G401 (cell line): ENCODE data around the gene SERPINB5. TPM values are rescaled to one million over a fixed set of nuclear protein-coding genes. Genes with fewer than 3 reads are reported as not detected.

Source experiments
- DNase-seq: peaks from one replicate; pipeline ENCODE4 v3.0.0-alpha.2; 2015; ENCODE audit warnings: low spot score
- in situ Hi-C: cut with HindIII; loops from 2 replicates; pipeline ENCODE4 v1.10.0; 2016; ENCODE audit warnings: low sequenced_read_pairs, mixed read lengths
- total RNA-seq: library from RNA; depleted of rRNA; stranded (reverse); fragments of >200 nt; shearing (Covaris generic); gene quantifications from 2 replicates; pipeline ENCODE4 v1.2.3, GENCODE V29; 2014; rRNA removed

Gene SERPINB5
- total RNA-seq, 1 experiment from 2014 or later, result not detected

DNA sequence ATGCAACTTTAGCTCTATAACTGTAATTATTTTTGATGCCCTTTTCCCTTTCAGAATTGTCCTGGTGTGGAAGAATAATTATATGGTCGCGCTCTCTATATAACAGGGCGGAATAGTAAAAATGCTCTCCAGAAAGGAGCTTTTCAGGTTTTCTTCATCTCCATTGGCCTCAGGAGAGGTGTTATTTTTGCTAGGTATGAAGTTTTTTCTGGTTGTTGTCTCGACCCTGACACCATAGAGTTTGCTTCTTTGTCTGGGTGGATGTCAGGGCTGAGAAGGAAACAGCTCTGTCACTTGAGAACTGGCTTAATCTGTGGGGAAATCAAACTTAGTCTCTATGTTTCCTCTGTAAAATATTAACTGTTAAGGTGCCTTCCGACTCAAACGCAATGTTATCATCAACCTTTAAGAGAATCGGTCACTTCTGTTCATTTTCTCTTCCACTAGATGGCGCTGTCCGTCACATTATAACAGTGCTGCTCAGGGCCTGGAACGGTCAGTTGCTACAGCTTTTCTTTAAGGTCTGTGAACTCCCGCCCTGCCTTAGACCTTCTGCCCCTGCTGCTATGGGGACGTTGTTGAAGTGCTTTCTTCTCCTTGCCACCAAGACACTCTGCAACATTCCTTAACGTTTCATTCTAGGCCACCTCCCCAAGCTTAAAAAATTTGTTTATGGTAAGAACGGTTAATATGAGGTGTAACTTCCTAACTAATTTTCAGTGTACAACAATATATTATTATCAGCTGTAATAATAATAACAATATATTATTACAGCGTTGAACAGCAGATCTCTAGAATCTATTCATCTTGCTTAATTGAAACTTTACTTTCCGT is 41.6 kb downstream of the SERPINB5 start:
- in situ Hi-C loops, result no loop called here
- peak; percentile 81 for DNase-seq

DNA sequence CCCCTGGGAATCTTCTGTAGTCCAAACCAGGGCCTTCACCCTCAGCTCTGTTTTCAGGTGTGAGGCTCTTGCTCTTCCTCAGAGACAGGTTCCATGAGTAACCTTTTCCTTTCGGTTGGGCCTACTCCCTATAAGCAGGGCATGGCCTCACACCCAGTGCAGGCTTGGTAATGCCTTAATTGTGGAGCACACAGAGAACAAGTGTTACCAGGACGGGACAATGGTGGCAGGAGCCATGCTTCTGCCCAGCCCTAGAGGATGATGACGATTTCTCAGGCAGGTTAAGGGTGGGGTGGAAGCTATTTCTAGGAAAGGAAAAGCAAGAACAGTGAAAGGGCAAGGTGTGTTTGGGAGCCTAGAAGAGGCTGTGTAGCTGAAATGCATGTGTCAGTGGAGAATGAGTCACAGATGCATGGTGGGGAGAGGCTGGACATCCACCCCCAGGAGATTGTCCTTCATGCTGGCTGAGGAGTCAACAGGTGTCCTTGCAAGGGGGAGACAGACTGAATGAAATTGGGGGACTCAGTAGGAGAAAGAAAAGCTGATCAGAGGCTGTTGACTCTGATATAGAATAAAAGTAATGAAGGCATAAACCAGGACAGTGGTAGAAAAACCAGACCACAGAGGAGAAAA is 43.4 kb downstream of the SERPINB5 start:
- DNase-seq, result no peak
- in situ Hi-C loops, result no loop called here

DNA sequence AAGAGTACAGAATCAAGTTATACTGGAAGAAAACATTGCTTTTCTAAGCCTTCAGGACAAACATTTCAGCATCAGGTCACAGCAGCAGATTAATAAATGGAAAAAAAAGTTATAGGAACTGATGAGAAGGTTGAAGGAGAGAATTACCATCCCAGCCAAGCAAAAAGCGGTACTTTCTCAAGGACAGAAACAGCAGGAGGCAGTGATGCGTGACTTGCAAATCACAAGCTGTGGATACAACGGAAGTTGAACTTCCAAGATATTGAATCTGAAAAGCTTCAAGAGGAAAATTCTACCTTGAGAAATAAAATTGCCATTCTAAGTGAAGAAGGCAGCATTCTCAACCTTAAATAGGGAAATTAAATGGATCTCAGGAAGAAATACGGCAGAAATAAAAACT is 46.9 kb downstream of the SERPINB5 start:
- in situ Hi-C loops, result no loop called here
- DNase-seq, result no peak

DNA sequence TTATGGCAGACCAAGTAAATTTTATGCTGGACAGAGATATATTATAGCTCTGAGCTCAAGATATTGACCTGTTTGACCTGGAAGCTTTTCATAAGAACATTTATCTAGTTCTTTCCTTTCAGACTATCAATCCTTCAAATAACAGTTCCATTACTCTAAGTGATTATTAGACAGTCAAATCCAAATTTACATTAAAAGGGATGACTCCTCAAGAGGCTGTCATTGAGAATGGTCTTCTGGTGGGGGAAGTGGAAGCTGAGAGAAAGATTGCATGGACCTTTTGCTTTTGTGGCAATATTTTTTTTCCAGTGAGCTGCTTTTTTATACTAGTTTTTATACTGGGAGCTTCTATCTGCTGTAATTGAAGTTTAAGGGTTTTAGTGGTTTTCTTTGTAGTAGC is 50.5 kb downstream of the SERPINB5 start:
- in situ Hi-C loops, result no loop called here
- no peak for DNase-seq

DNA sequence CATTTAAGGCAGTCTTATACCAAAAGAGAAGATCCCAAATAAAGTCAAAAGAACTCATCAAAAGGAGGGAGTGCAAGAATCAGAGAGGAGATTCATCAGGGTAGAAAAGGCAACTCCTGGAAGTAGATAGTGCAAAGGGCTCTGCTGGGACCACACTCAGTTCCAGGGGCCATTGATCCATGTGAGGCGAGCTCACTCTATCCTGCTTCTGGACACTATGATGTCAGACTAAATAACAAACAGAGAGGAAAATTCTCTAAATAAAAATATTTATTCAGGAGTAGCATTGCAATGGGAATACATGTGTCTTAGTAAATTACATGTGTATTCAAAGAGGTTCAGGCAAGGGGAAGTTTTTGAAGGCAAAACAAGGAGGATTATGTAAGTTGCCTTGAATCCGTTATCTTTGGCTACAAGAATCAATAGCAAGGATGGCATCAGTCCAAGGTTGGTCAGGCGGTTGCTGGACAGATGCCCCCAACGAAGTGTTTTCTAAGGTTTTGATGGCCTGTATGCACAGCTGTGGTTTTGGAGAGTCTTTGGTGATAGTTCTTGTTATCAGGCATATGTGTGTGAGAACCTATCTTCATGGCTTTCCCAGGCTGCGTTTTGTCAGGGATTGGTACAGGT is 52.2 kb downstream of the SERPINB5 start:
- no peak for DNase-seq
- in situ Hi-C loops, result no loop called here

DNA sequence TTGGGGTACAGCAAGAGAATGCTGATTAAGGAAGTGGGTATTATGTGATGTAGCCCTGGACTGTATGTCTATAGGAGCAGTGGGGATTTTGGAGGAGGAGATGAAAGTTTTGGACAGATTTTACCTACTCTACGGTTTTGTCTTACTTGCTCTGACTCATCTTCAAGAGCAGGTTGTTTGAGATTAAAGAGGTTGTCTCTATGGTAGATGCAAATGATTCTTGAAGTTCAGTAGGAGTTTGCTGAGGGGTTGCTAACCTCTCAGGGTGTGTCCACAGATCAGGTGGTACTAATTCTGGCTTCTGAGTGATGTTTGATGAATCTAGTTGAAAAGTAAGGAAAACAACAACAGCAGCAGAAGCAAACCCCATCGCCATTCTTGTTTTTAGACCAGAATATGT is 55.7 kb downstream of the SERPINB5 start:
- DNase-seq, result no peak
- in situ Hi-C loops, result no loop called here

DNA sequence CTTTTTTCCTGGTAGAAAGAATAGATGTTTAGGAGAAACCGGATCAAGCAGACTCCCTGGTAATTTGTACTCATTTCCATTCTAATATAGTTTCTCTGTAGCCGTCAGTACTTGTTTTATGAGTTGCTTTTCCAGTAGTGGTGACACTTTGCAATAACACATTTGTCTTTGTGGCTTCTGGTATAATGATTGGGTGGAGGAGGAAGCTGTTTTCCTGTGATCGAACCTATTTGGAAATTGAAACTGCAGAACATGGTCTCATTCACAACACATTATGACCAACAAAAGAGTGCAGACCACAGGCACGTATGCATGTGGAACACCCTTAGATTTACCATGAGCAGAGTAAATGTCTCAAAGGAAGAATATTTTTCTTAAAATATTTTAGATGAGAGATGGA is 57.9 kb downstream of the SERPINB5 start:
- no peak for DNase-seq
- in situ Hi-C loops, result no loop called here

DNA sequence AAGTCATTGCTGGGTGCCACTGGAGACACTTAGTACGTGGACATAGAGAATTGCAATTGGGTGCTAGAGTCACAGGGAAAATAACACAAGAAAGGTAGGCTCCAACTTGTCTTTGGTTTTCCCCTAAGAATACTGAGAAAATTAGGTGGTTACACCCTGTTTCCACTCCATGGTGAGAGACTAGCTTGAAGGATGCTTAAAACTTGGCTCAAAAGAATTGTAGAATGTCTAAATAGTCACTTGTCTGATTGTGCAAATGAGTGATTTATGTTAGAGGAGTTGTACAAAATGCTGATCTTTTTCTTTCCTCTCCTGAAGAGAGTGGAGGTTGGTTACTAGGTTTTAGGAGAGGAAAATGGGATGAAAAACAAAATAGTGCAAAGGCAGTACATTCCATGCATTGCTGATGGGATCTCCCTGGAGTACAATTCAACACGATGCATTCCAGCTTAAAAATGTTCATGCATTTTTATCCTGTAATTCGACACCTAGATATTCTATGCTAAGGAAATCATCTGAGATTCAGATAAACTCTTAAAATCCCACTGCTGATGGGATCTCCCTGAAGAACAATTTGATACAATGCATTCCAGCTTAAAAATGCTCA is 63.2 kb downstream of the SERPINB5 start:
- in situ Hi-C loops, result no loop called here

DNA sequence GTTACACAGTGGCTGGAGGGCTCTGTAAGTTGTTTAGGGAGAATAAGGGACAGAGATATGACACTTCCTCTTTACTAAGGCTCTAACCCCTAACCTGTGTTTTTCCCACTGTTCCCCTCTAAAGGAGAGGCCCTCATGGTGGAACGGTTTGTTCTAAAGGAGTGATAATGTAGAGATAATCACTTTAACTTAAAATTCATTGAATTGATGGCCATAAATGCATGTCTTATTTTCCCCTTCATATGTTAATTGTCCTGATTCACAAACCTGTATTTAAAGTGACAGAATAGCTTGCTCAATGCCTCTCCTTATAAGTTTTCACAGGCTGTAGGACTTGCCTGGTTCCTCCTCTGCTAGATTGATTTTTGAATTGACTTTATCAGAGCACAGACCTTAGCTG is 65.3 kb downstream of the SERPINB5 start, which contains the start of gene SERPINB12:
Gene SERPINB12, plus strand, starts transcription at position 301 of the 400 bp plus-strand sequence. CDS start 13,791 bp downstream, outside the sequence.
- DNase-seq, result no peak
- in situ Hi-C loops, result no loop called here

More for the DNA sequence above, 63.2 kb downstream of the SERPINB5 start:
- DNase-seq, result no peak

DNA sequence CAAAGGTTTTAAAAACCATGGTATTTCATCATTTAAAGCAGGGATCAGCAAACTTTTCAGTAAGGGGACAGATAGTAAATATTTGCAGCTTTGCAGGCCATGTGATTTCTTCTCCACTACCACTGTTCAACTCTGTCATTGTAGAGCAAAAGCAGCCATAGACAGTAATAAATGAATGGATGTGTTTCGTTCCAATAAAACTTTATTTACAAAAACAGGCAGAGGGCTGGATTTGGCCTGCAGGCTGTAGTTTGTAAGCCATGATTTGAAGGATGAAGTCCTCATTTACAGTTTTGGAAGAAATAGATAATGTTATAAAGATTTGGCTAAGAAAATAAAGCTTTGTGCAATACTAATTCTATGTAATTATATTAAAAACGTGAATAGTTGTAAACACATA is 67.3 kb downstream of the SERPINB5 start:
- in situ Hi-C loops, result no loop called here

DNA sequence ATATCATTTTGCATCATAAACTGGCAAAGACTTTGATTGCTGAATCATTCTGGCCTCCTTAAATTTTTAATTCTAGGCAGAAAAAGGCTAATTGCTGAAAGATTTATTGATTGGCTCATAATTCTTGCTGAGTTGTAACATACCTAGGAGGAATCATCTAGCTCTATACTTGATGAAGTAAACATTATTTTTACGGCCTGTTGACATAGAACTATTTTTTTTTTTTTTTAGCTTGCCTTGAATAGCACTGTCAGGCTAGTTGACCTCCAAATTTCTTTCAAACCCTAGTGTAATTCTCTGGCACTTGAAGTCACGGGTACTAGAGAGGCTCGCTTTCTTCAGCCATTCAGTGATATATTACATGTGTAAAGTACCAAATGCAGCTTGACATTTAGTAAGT is 68.2 kb downstream of the SERPINB5 start:
- in situ Hi-C loops, result no loop called here
- no peak for DNase-seq

More for the DNA sequence above, 67.3 kb downstream of the SERPINB5 start:
- DNase-seq, result no peak

DNA sequence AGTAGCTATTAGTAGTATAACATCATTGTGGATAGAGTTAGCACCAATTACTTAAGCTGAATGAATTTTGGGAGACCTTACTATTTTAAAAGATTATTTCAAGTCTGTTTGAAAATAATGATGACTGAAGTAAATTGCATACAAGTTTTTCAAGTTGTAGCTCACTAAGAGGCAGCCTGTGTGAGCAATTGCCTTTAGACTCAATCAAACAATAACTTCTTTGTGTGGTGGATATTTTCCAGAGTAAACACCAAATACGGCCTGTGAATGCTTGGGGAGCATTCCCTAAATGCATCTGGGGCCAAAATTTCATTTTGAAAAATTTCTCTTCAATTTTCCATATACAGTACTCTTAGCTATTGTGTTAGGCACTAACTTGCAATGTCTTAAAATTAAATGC is 73.3 kb downstream of the SERPINB5 start:
- in situ Hi-C loops, result no loop called here
- no peak for DNase-seq

DNA sequence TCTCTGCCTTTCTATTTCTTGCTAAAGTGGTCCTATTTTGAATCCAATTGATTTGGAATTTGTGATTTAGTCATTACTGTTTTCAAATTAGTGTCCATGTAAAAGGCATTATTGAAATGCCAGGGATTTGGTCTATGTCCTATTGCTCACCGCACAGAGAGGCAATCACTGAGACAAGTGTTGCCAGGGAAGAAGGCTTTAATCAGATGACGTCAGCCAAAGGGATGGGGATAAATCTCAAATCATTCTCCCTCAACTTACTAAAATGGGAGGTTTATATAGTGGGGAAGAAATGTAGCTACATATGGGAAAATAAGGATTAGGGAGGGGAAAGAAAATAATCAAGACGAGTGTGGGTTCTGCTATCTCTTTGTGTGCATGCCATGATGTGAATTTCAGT is 75.0 kb downstream of the SERPINB5 start:
- DNase-seq, result no peak
- in situ Hi-C loops, result no loop called here

DNA sequence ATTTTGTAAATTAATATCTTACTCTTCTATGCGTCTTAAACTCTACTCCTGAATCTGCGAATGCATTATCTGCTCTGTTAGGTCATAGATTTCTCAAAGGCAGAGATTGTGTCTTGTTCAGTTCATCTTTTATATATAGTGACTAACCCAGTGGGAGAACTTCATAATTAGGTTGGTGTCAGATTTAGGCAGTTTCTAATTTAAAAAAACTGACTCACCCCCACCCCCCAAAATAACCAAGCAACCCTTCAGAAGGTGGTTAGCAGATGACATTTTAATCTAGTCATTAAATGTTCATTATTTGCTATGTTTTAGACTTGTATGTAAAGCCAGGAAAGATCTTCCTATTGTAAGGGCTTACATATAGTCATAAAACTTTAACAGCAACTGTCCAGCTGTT is 75.8 kb downstream of the SERPINB5 start:
- no peak for DNase-seq
- in situ Hi-C loops, result no loop called here

DNA sequence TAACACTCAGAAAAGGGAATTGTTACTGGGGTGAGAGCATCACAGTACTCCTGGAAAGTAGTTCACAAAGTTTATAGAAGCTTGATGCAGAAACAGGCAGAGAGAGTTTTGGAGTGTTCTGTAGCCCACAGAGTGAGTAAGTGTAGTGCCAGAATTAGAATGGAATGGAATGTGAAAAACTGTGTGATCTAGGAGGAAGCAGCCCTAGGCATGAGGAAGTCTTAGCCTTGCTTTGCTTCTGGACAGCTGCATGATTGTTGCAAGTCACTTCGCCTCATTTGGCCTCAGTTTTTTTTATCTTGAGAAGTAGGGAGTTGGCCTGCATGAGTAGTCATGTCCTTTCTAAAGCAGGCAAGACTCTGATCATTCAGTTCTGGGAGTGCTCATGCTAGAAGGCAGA is 76.3 kb downstream of the SERPINB5 start:
- DNase-seq, result no peak
- in situ Hi-C loops, result no loop called here

Other genes starting within 250 kb of the SERPINB5 start
- gene BCL2, start 157.2 kb upstream of the SERPINB5 start, total RNA-seq, result 9.9 and 18.2 TPM in 2 replicates
- gene KDSR, start 109.8 kb upstream of the SERPINB5 start, total RNA-seq, result 23.3 and 27.1 TPM in 2 replicates
- gene VPS4B, start 54.5 kb upstream of the SERPINB5 start, total RNA-seq, result 24.8 and 37.8 TPM in 2 replicates
- gene SERPINB12, start 65.4 kb downstream of the SERPINB5 start, total RNA-seq, result not detected in 2 replicates
- gene SERPINB13, start 110.4 kb downstream of the SERPINB5 start, total RNA-seq, result not detected in 2 replicates
- gene SERPINB4, start 167.3 kb downstream of the SERPINB5 start, total RNA-seq, result not detected in 2 replicates
- gene SERPINB3, start 184.9 kb downstream of the SERPINB5 start, total RNA-seq, result not detected in 2 replicates
- gene SERPINB11, start 226.0 kb downstream of the SERPINB5 start, total RNA-seq, result not detected in 2 replicates